CD4-positive, CD25-positive, alpha-beta regulatory T cell (primary cell): ENCODE measurements around the gene ZNF586. TPM values are rescaled to one million over a fixed set of nuclear protein-coding genes. Genes with fewer than 3 reads are reported as not detected.
"Not testable (repeated sequence)": the region's sequence is repeated elsewhere in the genome, so short reads cannot be mapped to it uniquely, and the experiment has no call there.

ENCODE experiments used
- ATAC-seq, 2 donors: fragments of 150-1000 bp; cut with Tn5 transposase; one replicate each; pipeline ENCODE4 v1.10.0; 2021; ENCODE audit warnings: low read depth in 2 of 2, moderate number of reproducible peaks in 2 of 2, moderate library complexity in 1 of 2
- DNase-seq, 3 donors: peaks; one replicate each; pipeline versions ENCODE4 v3.0.0 to v3.0.0-alpha.2; 2012 to 2022; ENCODE audit warnings: mixed read lengths in 1 of 3
- H3K27ac ChIP-seq: one replicate; pipeline ENCODE4 v1.7.0; 2013; ENCODE audit warnings: mild to moderate bottlenecking, low read length; ENCODE audit not compliant: insufficient read depth, poor library complexity, severe bottlenecking
- H3K27me3 ChIP-seq: one replicate; pipeline ENCODE4 v1.7.0; 2013; ENCODE audit warnings: low read length; ENCODE audit not compliant: control insufficient read depth, insufficient read depth
- H3K36me3 ChIP-seq: one replicate; pipeline ENCODE4 v1.7.0; 2013; ENCODE audit warnings: mild to moderate bottlenecking, low read length, moderate library complexity; ENCODE audit not compliant: control insufficient read depth, insufficient read depth
- H3K4me1 ChIP-seq: 2 replicates; pipeline ENCODE4 v1.7.0; 2013; ENCODE audit warnings: mild to moderate bottlenecking, low read length; ENCODE audit not compliant: insufficient read depth, control insufficient read depth, poor library complexity, severe bottlenecking
- H3K4me3 ChIP-seq: one replicate; pipeline ENCODE4 v1.7.0; 2013; ENCODE audit warnings: low read depth, mild to moderate bottlenecking, low read length, moderate library complexity
- H3K9me3 ChIP-seq, 2 experiments: 1 replicate in 1 of 2; 2 replicates in 1 of 2; pipeline ENCODE4 v1.7.0; 2013; ENCODE audit warnings: low read length in 2 of 2, mild to moderate bottlenecking in 1 of 2, moderate library complexity in 1 of 2; ENCODE audit not compliant: control insufficient read depth in 2 of 2
- H3K27ac Mint-ChIP-seq, 3 donors: one replicate each; pipeline ENCODE4 v1.8.0; 2020 to 2022; ENCODE audit warnings: mild to moderate bottlenecking in 3 of 3, mixed read lengths in 3 of 3, moderate library complexity in 2 of 3
- H3K27me3 Mint-ChIP-seq: one replicate; pipeline ENCODE4 v1.8.0; 2022; ENCODE audit warnings: mild to moderate bottlenecking, mixed read lengths
- H3K36me3 Mint-ChIP-seq: one replicate; pipeline ENCODE4 v1.8.0; 2020; ENCODE audit warnings: mixed read lengths
- H3K4me1 Mint-ChIP-seq, 4 donors: one replicate each; pipeline ENCODE4 v1.8.0; 2020 to 2022; ENCODE audit warnings: mixed read lengths in 4 of 4, mild to moderate bottlenecking in 1 of 4
- H3K4me3 Mint-ChIP-seq, 4 donors: one replicate each; pipeline ENCODE4 v1.8.0; 2020 to 2022; ENCODE audit warnings: mild to moderate bottlenecking in 4 of 4, mixed read lengths in 4 of 4, moderate library complexity in 3 of 4
- H3K9me3 Mint-ChIP-seq, 7 donors: one replicate each; pipeline ENCODE4 v1.8.0; 2020 to 2022; ENCODE audit warnings: mixed read lengths in 7 of 7, mild to moderate bottlenecking in 3 of 7, moderate library complexity in 2 of 7
- polyA plus RNA-seq, 4 donors: library from polyadenylated mRNA; unstranded; fragments of 300-500 nt; fragmentation: Illumina TruSeq; gene quantifications; one replicate each; pipeline ENCODE4 v1.2.3, GENCODE V29; 2021
- total RNA-seq: library from RNA; stranded (reverse); gene quantifications from one replicate; pipeline ENCODE4 v1.2.3, GENCODE V29; 2022

Gene ZNF586
- total and polyA plus RNA-seq, 5 donors from 2014 or later: 18.7 to 39.4 (median 31.9) TPM

GRCh38 chr19:57796580-57796979 is 27.1 kb downstream of the ZNF586 start:
- not testable (repeated sequence) for H3K27ac ChIP-seq, H3K4me1 ChIP-seq, DNase-seq, ATAC-seq, H3K27me3 Mint-ChIP-seq, H3K27me3 ChIP-seq, H3K4me3 Mint-ChIP-seq, H3K4me3 ChIP-seq, H3K4me1 Mint-ChIP-seq, H3K27ac Mint-ChIP-seq
- H3K9me3 Mint-ChIP-seq: peaks cover 0 to 27% (median 4%) of the 10 kb centered on the region in 7 donors
- peaks cover 22% of the 10 kb centered on the region for H3K36me3 ChIP-seq
- H3K36me3 Mint-ChIP-seq: peaks cover 33% of the 10 kb centered on the region
- peaks cover 14 to 44% of the 10 kb centered on the region in 2 experiments for H3K9me3 ChIP-seq

- Histone ChIP-seq H3K27ac (no peak overlapping the region), H3K9me3 (peaks cover 0 to 6% of the 10 kb centered on the region in 2 experiments), H3K27me3 (no peaks in the 10 kb centered on the region), H3K4me1 (no peaks in the 10 kb centered on the region), H3K36me3 (peaks cover 6% of the 10 kb centered on the region), H3K4me3 (no peak overlapping the region)
- no peak for DNase-seq
- no peak for ATAC-seq
- Mint-ChIP-seq H3K9me3 (peaks cover 0 to 20% (median 0%) of the 10 kb centered on the region in 7 donors), H3K27ac (no peak overlapping the region), H3K36me3 (peaks cover 34% of the 10 kb centered on the region), H3K4me3 (no peak overlapping the region), H3K4me1 (peaks cover 6 to 16% (median 12%) of the 10 kb centered on the region in 4 donors), H3K27me3 (no peaks in the 10 kb centered on the region)
Measured at GRCh38 chr19:57800696-57801095, 31.2 kb downstream of the ZNF586 start.

GRCh38 chr19:57802269-57802668 is 32.8 kb downstream of the ZNF586 start:
- no peak overlapping the region for H3K27ac ChIP-seq
- H3K9me3 Mint-ChIP-seq: peaks cover 0 to 16% (median 0%) of the 10 kb centered on the region in 7 donors

GRCh38 chr19:57803265-57803593 is 33.8 kb downstream of the ZNF586 start:
- Mint-ChIP-seq H3K27me3 (no peaks in the 10 kb centered on the region), H3K4me1 (peaks cover 11 to 20% (median 13%) of the 10 kb centered on the region in 4 donors), H3K9me3 (peaks cover 0 to 14% (median 0%) of the 10 kb centered on the region in 7 donors), H3K4me3 (peak overlapping the region in 3 of 4 donors; percentile 53 to 79 (median 72)), H3K27ac (peak overlapping the region in 2 of 3 donors; percentile 13 to 75), H3K36me3 (peaks cover 40% of the 10 kb centered on the region)
- peaks cover 13% of the 10 kb centered on the region for H3K36me3 ChIP-seq
- no peaks in the 10 kb centered on the region for H3K4me1 ChIP-seq
- no peaks in the 10 kb centered on the region for H3K27me3 ChIP-seq
- DNase-seq: no peak
- H3K27ac ChIP-seq: no peak overlapping the region
- no peak for ATAC-seq
- H3K4me3 ChIP-seq: no peak overlapping the region
- H3K9me3 ChIP-seq: no peaks in the 10 kb centered on the region

More at GRCh38 chr19:57802269-57802668, 32.8 kb downstream of the ZNF586 start:
- Mint-ChIP-seq H3K27ac (no peak overlapping the region), H3K27me3 (no peaks in the 10 kb centered on the region), H3K4me1 (peaks cover 11 to 16% (median 13%) of the 10 kb centered on the region in 4 donors), H3K36me3 (peaks cover 34% of the 10 kb centered on the region), H3K4me3 (no peak overlapping the region)
- H3K9me3 ChIP-seq: no peaks in the 10 kb centered on the region
- no peaks in the 10 kb centered on the region for H3K4me1 ChIP-seq
- H3K4me3 ChIP-seq: no peak overlapping the region
- DNase-seq (no peak), ATAC-seq (no peak)
- no peaks in the 10 kb centered on the region for H3K27me3 ChIP-seq
- H3K36me3 ChIP-seq: peaks cover 3% of the 10 kb centered on the region

- Mint-ChIP-seq H3K4me3 (peak overlapping the region in 3 of 4 donors; percentile 53 to 79 (median 72)), H3K9me3 (peaks cover 0 to 14% (median 0%) of the 10 kb centered on the region in 7 donors), H3K4me1 (peaks cover 11 to 22% (median 14%) of the 10 kb centered on the region in 4 donors), H3K27ac (peak overlapping the region; percentile 13 to 75 (median 74)), H3K36me3 (peaks cover 44% of the 10 kb centered on the region), H3K27me3 (no peaks in the 10 kb centered on the region)
- H3K27ac ChIP-seq: no peak overlapping the region
- no peaks in the 10 kb centered on the region for H3K9me3 ChIP-seq
- H3K4me3 ChIP-seq: peak overlapping the region; percentile 19
- ATAC-seq: no peak
- no peaks in the 10 kb centered on the region for H3K27me3 ChIP-seq
- no peaks in the 10 kb centered on the region for H3K4me1 ChIP-seq
- peaks cover 17% of the 10 kb centered on the region for H3K36me3 ChIP-seq
- DNase-seq: no peak
Measured at GRCh38 chr19:57803594-57804325, 34.3 kb downstream of the ZNF586 start.

- Histone ChIP-seq H3K27me3 (no peaks in the 10 kb centered on the region), H3K27ac (no peak overlapping the region), H3K4me3 (no peak overlapping the region), H3K36me3 (peaks cover 36% of the 10 kb centered on the region), H3K9me3 (no peaks in the 10 kb centered on the region), H3K4me1 (peaks cover 5% of the 10 kb centered on the region)
- no peak for DNase-seq
- Mint-ChIP-seq H3K4me3 (no peak overlapping the region), H3K4me1 (peaks cover 5 to 39% (median 23%) of the 10 kb centered on the region in 4 donors), H3K36me3 (peaks cover 44% of the 10 kb centered on the region), H3K27me3 (no peaks in the 10 kb centered on the region), H3K9me3 (peaks cover 0 to 8% (median 0%) of the 10 kb centered on the region in 7 donors), H3K27ac (peak overlapping the region in 1 of 3 donors; percentile 32)
- ATAC-seq: no peak
Measured at GRCh38 chr19:57807541-57807940, 38.1 kb downstream of the ZNF586 start.

GRCh38 chr19:57810410-57811295 is 41.2 kb downstream of the ZNF586 start:
- ATAC-seq, H3K27ac Mint-ChIP-seq, H3K27me3 ChIP-seq, H3K9me3 Mint-ChIP-seq, H3K9me3 ChIP-seq, H3K27ac ChIP-seq, DNase-seq, H3K27me3 Mint-ChIP-seq, H3K4me3 ChIP-seq: not testable (repeated sequence)
- Mint-ChIP-seq H3K36me3 (peaks cover 33% of the 10 kb centered on the region), H3K4me1 (peaks cover 17 to 54% (median 32%) of the 10 kb centered on the region in 4 donors), H3K4me3 (peak overlapping the region in 2 of 4 donors; percentile 74 to 91)
- H3K4me1 ChIP-seq: peaks cover 29% of the 10 kb centered on the region
- H3K36me3 ChIP-seq: peaks cover 36% of the 10 kb centered on the region
